ENCODE results near the gene BSX.

Gene BSX

GRCh38 chr11:122981388-122982264 lies at the start of gene BSX:
BSX (minus strand) TSS chr11:122981834; CDS start chr11:122981671, 163 bp downstream.
- peak; percentile 4 for DNase-seq

DNA sequence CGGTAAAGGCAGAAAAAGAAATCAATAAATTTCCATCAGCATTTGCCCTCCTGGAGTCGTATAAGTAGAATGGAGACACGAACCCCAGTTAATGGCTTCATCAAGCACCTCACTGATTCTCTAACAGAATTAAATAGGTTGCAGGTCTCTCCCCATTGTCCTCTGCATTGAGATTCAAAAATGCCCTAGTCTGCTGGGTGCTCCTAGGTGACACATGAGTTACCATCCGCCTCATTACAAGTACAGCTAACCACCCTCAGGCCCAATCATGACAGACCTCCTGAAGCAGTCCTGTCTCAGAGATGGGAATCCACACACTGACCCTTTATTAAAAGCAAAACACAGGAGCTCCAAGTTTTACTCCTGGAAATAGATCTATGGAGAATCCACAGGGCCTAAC lies 48.9 kb upstream of the BSX start:
- no peak for DNase-seq

DNA sequence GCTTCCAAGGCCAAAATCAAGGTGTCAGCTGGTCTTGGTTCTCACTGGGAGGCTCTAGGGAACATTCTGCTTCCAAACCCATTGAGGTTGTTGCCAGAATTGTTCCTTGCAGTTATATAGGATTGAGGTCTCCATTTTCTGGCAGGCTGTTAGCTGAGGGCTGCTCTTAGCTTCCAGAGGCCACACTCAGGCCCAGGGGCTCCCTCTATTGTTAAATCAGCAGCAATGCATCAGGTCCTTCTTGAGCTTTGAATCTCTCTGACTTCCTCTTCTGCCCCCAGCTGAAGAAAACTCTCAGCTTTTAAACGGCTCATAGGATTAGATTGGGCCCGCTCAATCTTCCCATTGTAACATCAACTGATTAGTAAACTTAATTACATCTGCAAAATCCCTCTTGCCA lies 39.3 kb upstream of the BSX start:
- DNase-seq: peak; percentile 34

GRCh38 chr11:123018702-123019101 lies 37.1 kb upstream of the BSX start:
- DNase-seq: no peak

GRCh38 chr11:123011510-123011909 lies 29.9 kb upstream of the BSX start:
- DNase-seq: no peak

- no peak for DNase-seq
These were observed 25.4 kb upstream of the BSX start for GRCh38 chr11:123006860-123007542.

- no peak for DNase-seq
These were observed 19.1 kb upstream of the BSX start for GRCh38 chr11:123000721-123001120.

GRCh38 chr11:122998727-122999366 lies 17.2 kb upstream of the BSX start:
- DNase-seq: no peak

- DNase-seq: no peak
These were observed 13.9 kb upstream of the BSX start for GRCh38 chr11:122995526-122995925.

DNA sequence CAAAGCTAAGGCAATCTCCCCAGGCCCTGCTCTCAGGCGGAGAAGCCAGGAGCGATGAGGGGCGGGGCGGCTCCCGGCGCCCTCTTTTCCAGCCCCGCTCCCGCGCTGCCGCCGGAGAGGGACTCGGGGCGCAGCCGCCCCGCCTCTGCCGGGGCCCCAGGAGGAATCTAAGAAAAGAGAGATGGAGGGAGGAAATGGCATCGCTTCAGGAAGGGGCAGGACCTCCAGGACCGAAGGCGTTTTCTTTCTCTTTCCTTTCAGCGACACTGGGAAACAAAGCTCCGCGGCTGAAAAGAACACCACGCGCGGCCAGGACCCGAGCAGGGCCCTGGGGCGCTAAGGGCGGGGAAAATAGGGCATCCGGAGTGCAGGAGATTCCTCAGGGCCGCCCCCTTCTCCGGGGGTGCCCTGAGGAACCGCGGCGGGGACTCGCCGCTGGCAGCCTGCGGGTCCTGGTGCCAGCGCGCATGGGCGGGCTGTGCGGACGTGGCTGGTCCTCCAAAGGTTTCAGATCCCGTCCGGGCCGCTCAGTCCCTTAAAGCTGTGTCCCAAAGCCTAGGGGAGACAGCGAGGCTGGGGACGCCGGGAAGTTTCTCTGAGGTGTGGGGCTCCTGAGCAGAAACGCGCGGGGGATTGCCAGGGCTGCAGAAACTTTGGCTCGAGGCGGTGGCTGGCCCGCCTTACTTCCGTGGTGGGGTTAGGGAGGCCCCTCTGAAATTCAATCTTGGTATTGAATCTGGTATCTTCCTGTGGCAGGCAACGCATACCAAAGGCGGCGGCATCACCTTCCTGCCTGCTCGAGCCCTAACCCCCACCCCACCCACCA lies 2.8 kb upstream of the BSX start:
- DNase-seq: no peak

- DNase-seq: no peak
These were observed 2.0 kb upstream of the BSX start for GRCh38 chr11:122983438-122984185.

DNA sequence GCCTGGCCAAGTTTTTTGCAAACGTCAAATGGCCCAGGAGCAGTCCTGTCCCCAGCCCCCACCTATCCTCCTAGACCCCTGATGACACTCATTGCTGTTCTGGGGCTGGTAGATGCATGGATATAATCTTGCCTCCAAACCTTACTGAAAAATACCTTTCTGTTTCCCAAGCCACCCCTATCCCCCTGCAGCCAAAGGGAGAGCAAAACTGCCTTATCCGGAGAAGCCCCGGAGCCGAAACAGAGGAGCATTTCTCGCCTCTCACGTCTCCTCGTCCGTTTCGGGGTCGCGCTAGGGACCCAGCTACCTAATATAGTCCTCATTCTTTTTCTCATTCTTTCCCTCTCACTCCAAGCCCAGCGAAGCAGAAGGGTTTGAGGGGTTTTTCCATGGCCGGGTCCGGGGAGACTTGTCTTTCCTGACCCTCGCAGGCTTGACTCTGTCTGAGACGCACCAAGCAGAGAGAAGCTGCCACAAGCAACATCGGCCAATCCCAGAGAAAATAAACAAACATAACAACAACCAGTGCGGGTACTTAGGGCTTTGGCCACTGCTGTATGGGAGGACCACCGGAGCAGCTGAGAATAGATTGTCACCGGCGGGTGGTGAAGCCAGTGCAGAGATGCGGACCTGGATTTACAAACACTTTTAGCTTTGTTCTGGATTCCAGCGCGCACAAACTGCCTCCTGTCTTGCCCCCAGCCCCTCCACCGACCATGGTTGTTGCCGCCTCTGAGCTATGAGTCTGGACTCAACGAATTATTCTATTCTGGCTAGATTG lies 1.6 kb downstream of the BSX start:
- DNase-seq: no peak

DNA sequence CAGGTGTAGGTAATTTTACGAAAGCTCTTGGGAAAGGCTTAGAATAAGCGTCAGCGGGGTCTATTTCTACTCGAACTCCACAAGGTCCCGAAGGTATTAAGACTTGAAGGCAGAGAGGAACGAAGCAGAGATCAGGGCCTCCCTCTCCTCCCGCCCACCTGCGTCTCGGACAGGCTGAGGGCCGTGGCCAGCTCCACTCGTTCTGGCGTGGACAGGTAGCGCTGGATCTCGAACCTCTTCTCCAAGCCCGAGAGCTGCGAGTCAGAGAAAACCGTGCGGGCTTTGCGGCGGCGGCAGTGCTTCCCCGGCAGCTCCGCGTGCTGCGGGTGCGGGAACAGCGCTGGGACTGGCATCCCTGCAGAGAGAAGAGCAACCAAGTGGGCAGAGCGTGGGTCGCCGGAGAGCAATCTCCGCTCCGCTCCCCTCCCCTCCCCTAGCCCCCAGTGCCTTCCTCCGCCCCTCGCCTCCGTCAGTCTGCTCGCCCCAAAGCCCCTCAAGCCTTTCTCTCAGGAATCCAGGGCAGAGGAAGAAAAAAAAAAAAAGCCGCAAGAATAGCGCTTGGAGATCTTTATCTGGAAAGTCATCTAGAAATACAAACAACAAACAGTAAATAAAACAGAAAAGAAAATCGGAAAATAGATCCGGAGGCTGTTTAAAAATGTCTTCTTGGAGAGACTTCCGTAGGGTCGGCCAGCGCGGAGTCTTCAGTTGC lies 2.4 kb downstream of the BSX start:
- DNase-seq: no peak

GRCh38 chr11:122978299-122978620 lies 3.4 kb downstream of the BSX start:
- DNase-seq: no peak

DNA sequence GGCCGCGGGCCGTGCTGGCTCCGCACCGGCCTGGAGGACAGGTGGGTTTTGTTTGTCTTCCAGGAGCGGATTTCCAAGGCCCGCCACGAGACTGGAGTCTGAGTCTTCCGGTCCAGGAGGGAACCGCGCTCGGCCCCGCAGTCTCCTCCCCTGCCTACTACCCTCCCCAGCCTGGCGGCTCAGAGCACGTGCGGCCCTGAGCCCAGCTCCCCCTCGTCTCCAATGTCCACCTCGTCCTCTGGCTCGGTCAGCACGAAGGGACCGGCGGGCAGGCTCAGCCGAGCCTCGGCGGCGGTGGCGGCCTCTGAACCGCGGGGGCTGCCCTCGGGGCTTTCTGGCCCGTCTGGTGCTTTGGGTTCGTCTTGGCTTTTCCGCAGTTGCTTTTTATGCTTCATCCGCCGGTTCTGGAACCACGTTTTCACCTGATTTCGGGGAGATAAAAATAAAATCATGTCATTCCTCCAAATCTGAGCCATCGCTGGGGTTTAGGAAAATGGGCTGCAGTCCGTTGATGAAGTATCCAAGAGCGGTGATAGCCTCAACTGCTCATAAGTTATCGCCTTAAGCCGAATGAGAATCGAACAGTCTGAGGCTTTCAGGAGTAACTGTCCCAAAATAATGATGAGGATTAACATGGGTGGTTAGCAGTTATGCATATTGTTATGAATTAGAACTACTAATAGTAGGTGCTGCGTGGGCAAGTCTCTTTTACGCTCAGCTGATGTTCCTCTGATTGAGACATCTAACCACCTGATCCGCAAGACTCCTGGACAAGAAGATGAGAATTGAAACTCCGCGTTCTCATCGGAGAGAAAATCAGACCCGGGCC lies 4.0 kb downstream of the BSX start:
- DNase-seq: no peak

DNA sequence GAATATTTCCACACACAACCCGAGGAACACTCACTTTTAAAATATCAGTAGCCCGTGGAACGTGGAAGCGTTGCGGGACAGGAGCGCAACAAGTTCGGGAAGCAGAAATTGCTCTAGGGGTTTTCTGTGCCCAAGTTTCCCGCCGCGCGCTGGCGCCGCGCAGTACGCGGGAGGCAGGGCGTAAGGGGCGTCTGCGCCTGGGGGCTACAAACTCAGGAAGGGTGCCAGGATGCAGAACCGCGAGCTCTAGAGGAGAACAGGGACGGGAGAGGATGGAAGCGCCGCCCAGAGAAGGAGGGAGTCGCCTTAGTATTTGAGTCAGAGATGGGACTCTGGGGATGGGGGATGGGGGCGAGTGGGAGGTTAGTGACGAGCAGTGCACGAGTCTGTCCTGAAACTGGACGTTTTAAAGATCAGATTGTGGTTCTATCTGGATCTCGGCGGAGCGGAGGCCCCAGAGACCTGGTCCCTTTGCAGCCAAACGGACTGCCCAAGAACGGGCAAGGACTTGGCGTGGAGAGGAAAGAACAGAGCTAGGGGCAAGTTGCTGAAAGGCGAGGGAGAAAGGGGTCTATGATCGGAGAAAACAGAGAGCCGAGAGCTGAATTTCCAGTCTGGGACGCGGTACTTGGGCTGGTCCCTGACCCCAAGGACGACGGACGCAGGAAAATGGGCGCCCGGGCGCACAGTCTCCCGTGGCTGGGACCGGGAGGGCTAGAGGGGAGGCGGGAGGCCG lies 4.7 kb downstream of the BSX start:
- no peak for DNase-seq

- no peak for DNase-seq
These were observed 5.4 kb downstream of the BSX start for GRCh38 chr11:122976061-122976733.

GRCh38 chr11:122963961-122964360 lies 17.7 kb downstream of the BSX start:
- no peak for DNase-seq

DNA sequence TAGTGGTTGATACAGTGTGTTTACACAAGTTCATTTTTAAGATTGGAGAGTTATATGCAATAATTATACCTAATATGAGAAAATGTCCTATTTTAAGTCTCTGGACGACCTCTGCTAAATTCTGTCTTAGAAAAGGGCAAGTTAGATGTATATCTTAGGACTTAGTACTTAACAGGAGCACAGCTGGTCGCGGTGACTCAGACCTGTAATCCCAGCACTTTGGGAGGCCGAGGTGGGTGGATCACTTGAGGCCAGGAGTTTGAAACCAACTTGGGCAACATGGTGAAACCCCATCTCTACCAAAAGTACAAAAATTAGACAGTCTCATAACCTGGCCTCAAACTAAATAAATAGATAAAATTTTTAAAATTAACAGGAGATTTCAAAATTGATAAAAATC lies 27.2 kb downstream of the BSX start:
- DNase-seq: no peak

All from amniotic stem cell (primary cell).